ENCODE data around the gene ZFAND6.

DNA sequence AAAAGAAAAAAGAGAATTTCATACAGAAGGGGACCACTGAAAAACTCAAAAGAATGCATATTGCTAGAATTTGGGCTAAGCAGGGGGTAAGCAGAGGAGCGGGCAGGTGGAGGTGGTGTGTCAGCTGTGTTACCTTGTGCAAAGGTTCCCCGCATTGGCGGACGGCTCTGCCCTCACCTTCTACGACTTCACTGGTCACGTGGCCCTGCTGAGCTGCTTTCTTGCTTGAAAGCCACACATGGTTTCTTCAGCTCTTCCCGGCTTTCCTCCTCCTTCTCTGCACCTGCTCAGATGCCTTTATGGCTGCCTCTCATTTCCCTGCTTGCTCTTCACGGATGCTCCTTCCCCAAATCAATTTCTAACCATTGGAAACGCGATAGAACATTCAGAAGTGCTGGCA is 123.8 kb downstream of the ZFAND6 start:
- TF ChIP-seq CTCF (IDR thresholded peaks at IDR 0.05; ENCODE audit: low read depth, low read length, poor library complexity, severe bottlenecking) (no peak), EZH2phosphoT487 (IDR thresholded peaks at IDR 0.05; ENCODE audit: borderline replicate concordance, low read length) (no peak)
